Peyer's patch (tissue), 4 donors: ENCODE measurements around the gene ITIH5.

ENCODE experiments used
- POLR2A ChIP-seq, 2 donors: fragments of 450-650 bp; IDR thresholded peaks; one replicate each; pipeline ENCODE4 v1.5.1; 2017; ENCODE audit warnings: antibody characterized with exemption in 2 of 2, mild to moderate bottlenecking in 2 of 2, moderate library complexity in 2 of 2
- TF ChIP-seq, protein P1 (sequence below), 6 experiments: fragments of 450-650 bp in 4 of 6; fragments of 200-600 bp in 2 of 6; sonication (generic) in 1 of 6; IDR thresholded peaks; one replicate each; pipeline ENCODE4 v1.5.1; 2017 to 2019; ENCODE audit warnings: antibody characterized with exemption in 6 of 6, mild to moderate bottlenecking in 3 of 6, moderate library complexity in 1 of 6

DNA sequence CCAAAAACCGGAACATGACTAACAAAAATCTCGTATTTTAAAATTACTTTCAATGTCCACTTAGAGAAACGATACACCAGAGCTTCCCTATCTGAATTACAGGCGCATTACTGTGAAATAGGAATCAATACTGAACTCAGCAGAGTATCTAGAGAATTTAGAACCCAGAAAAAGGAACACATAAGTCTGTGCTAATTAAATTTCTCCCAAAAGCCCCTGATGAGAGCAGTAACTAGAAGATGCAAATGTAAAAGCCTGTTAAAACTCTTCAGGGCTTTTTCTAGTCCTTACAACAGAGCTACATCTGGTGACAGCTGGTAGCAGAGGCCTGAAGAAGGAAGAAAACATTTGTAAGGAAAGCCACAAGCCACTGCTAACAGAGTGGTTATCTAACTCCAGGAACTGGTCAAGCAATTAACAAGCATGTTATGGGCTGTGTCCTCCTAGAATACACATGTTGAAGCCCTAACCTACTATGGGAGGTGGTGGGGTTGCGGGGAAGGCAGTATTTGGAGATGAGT is 24.2 kb downstream of the ITIH5 start:
- TF ChIP-seq, protein P1, sequence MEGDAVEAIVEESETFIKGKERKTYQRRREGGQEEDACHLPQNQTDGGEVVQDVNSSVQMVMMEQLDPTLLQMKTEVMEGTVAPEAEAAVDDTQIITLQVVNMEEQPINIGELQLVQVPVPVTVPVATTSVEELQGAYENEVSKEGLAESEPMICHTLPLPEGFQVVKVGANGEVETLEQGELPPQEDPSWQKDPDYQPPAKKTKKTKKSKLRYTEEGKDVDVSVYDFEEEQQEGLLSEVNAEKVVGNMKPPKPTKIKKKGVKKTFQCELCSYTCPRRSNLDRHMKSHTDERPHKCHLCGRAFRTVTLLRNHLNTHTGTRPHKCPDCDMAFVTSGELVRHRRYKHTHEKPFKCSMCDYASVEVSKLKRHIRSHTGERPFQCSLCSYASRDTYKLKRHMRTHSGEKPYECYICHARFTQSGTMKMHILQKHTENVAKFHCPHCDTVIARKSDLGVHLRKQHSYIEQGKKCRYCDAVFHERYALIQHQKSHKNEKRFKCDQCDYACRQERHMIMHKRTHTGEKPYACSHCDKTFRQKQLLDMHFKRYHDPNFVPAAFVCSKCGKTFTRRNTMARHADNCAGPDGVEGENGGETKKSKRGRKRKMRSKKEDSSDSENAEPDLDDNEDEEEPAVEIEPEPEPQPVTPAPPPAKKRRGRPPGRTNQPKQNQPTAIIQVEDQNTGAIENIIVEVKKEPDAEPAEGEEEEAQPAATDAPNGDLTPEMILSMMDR (IDR thresholded peaks at IDR 0.05) = no peak
- TF ChIP-seq POLR2A (IDR thresholded peaks at IDR 0.05) = no peak
